ENCODE data around the gene ART4.

ART4 gene

GRCh38 chr12:14843425-14843887 is at the start of gene ART4:
ART4 (minus strand) TSS chr12:14843526; CDS start chr12:14843113, 413 bp downstream.
- no peak for DNase-seq

- no peak for DNase-seq
Observed at GRCh38 chr12:14892726-14893505, 49.6 kb upstream of the ART4 start.

GRCh38 chr12:14890701-14891100 is 47.4 kb upstream of the ART4 start:
- DNase-seq, result no peak

- DNase-seq, result no peak
Observed at GRCh38 chr12:14886271-14886670, 42.9 kb upstream of the ART4 start.

GRCh38 chr12:14885718-14886221 is 42.4 kb upstream of the ART4 start, which contains the start of gene MGP:
MGP (minus strand) TSS chr12:14885854; CDS start chr12:14885791, 63 bp downstream.
- DNase-seq, result no peak

GRCh38 chr12:14884458-14884878 is 41.1 kb upstream of the ART4 start:
- peak; percentile 78 for DNase-seq

GRCh38 chr12:14883686-14884085 is 40.4 kb upstream of the ART4 start:
- peak; percentile 1 for DNase-seq

GRCh38 chr12:14880890-14881453 is 37.6 kb upstream of the ART4 start:
- DNase-seq, result no peak

GRCh38 chr12:14879222-14879933 is 36.1 kb upstream of the ART4 start:
- DNase-seq, result no peak

- no peak for DNase-seq
Observed at GRCh38 chr12:14878488-14878887, 35.2 kb upstream of the ART4 start.

- no peak for DNase-seq
Observed at GRCh38 chr12:14876833-14877232, 33.5 kb upstream of the ART4 start.

- DNase-seq, result no peak
Observed at GRCh38 chr12:14874882-14875281, 31.6 kb upstream of the ART4 start.

- DNase-seq, result peak; percentile 18
Observed at GRCh38 chr12:14873440-14874185, 30.3 kb upstream of the ART4 start.

GRCh38 chr12:14871886-14872285 is 28.6 kb upstream of the ART4 start:
- no peak for DNase-seq

GRCh38 chr12:14871247-14871646 is 27.9 kb upstream of the ART4 start:
- DNase-seq, result no peak

GRCh38 chr12:14868916-14869506 is 25.7 kb upstream of the ART4 start:
- DNase-seq, result no peak

- no peak for DNase-seq
Observed at GRCh38 chr12:14860490-14860889, 17.2 kb upstream of the ART4 start.

GRCh38 chr12:14858513-14858912 is 15.2 kb upstream of the ART4 start:
- DNase-seq, result no peak

GRCh38 chr12:14854586-14855183 is 11.4 kb upstream of the ART4 start:
- DNase-seq, result no peak

GRCh38 chr12:14853961-14854360 is 10.6 kb upstream of the ART4 start:
- DNase-seq, result no peak

- DNase-seq, result no peak
Observed at GRCh38 chr12:14852880-14853279, 9.6 kb upstream of the ART4 start.

Measured in NCI-H524 treated with DMSO at 0.1 percent for 48 hours (cell line).